GM12872 (cell line): ENCODE measurements around the gene HS1BP3.

Experiments used
- CTCF ChIP-seq: IDR thresholded peaks from 3 replicates; pipeline ENCODE4 v1.5.1; 2011; ENCODE audit warnings: low read depth, mild to moderate bottlenecking, low read length, moderate library complexity; ENCODE audit not compliant: insufficient read depth

HS1BP3 gene

GRCh38 chr2:20624884-20625485, 25.9 kb downstream of the HS1BP3 start:
- TF ChIP-seq CTCF = no peak

GRCh38 chr2:20624156-20624883, 26.6 kb downstream of the HS1BP3 start:
- no peak for TF ChIP-seq CTCF

GRCh38 chr2:20623741-20624155, 27.1 kb downstream of the HS1BP3 start:
- no peak for TF ChIP-seq CTCF

GRCh38 chr2:20623241-20623640, 27.7 kb downstream of the HS1BP3 start:
- TF ChIP-seq CTCF = no peak

- TF ChIP-seq CTCF = no peak
Measured at GRCh38 chr2:20622731-20623130, 28.2 kb downstream of the HS1BP3 start.

GRCh38 chr2:20622296-20622686, 28.6 kb downstream of the HS1BP3 start:
- TF ChIP-seq CTCF = no peak

- TF ChIP-seq CTCF = no peak
Measured at GRCh38 chr2:20621366-20622295, 29.3 kb downstream of the HS1BP3 start.
